Astrocyte of the cerebellum (primary cell): ENCODE data around the gene MGAT5B.
"Not testable (repeated sequence)": the region's sequence is repeated elsewhere in the genome, so short reads cannot be mapped to it uniquely, and the experiment has no call there.

Experiments used
- DNase-seq: peaks from one replicate; pipeline ENCODE4 v3.0.0-alpha.2; 2011; ENCODE audit warnings: low read depth
- H3K4me3 ChIP-seq: 2 replicates; pipeline ENCODE4 v1.5.1; 2011; ENCODE audit warnings: mild to moderate bottlenecking, low read depth, low read length, moderate library complexity
- in situ Hi-C: cut with HindIII; loops from 2 replicates; pipeline ENCODE4 v1.10.0; 2017; ENCODE audit warnings: low sequenced_read_pairs
- TF ChIP-seq, protein P1 (sequence below): IDR thresholded peaks from 2 replicates; pipeline ENCODE4 v1.5.1; 2012; ENCODE audit warnings: low read length, low read depth, moderate library complexity, mild to moderate bottlenecking; ENCODE audit errors: missing control alignments

Gene MGAT5B

DNA sequence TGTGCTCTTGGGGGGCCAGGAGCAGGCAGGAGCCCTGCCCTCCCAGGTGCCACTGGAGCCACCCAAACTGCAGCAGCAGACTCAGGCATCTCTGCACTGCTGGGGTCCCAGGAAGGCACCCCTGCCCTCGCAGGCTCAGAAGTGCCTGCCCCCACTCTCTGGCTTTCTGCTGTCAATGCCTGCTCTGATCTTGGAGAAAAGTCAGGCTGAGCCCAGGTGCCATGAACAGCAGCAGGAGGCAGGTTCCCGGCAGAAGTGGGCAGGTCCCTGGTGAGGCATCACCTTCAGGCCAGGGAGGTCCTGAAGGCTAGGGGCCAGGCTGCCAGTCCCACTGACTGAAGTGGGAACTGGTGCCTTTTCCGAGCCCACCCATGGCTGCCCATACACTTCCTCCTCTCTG, 106.5 kb downstream of the MGAT5B start:
- in situ Hi-C loops, result loop anchor here (5.0 kb wide), 3 partner anchors 52 to 92 kb away; no protein-coding TSS in a partner anchor
- TF ChIP-seq, protein P1, sequence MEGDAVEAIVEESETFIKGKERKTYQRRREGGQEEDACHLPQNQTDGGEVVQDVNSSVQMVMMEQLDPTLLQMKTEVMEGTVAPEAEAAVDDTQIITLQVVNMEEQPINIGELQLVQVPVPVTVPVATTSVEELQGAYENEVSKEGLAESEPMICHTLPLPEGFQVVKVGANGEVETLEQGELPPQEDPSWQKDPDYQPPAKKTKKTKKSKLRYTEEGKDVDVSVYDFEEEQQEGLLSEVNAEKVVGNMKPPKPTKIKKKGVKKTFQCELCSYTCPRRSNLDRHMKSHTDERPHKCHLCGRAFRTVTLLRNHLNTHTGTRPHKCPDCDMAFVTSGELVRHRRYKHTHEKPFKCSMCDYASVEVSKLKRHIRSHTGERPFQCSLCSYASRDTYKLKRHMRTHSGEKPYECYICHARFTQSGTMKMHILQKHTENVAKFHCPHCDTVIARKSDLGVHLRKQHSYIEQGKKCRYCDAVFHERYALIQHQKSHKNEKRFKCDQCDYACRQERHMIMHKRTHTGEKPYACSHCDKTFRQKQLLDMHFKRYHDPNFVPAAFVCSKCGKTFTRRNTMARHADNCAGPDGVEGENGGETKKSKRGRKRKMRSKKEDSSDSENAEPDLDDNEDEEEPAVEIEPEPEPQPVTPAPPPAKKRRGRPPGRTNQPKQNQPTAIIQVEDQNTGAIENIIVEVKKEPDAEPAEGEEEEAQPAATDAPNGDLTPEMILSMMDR, result no peak
- DNase-seq, result no peak
- H3K4me3 ChIP-seq, result no peak overlapping the region

DNA sequence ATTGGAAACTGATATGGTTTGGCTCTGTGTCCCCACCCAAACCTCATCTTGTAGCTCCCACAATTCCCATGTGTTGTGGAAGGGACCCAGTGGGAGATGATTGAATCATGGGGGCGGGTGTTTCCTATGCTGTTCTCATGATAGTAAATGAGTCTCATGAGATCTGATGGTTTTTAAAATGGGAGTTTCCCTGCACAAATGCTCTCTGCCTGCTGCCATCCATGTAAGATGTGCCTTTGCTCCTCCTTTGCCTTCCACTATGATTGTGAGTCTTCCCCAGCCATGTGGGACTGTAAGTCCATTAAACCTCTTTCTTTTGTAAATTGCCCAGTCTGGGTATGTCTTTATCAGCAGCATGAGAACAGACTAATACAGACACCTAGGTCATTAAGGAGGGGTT, 109.8 kb downstream of the MGAT5B start:
- DNase-seq, H3K4me3 ChIP-seq: not testable (repeated sequence)
- in situ Hi-C loops, result loop anchor here (5.0 kb wide), 3 partner anchors 54 to 96 kb away; no protein-coding TSS in a partner anchor

DNA sequence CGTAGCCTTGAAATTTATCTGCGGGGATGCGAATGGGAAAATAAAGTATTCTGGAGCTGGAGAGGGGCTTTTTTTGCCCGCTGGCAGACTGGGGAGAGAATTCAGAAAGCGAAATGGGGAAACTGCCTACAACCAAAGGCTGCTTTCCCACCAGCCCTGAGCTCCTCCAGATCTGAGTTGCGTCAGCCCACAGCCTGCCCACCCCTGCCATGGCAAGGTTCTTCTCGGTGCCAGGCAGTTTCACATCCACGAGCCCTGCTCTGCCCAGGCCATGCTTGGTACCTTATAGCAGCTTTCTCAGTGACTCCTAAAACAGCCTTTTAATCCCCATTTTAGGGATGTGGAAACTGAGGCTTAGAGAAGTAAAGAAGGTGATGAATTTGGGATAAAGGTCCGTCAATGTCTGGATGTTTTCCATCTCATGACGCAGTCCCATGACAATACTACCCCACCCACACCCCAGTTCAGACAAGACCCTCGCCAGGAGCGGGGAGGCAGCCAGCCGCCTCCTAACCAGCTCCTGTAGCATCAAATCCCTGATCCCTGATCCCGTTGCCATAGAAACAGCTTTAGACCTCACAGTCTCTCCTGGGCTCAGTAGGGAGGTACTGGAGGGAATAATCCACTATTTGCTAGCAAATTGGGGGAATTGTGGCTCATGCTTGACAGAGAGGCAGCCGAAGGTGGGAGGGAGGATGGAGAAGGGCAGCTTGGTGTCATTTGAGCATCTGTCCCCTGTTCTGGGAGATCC, 113.5 kb downstream of the MGAT5B start:
- H3K4me3 ChIP-seq, result no peak overlapping the region
- in situ Hi-C loops, result no loop called here
- no peak for DNase-seq

DNA sequence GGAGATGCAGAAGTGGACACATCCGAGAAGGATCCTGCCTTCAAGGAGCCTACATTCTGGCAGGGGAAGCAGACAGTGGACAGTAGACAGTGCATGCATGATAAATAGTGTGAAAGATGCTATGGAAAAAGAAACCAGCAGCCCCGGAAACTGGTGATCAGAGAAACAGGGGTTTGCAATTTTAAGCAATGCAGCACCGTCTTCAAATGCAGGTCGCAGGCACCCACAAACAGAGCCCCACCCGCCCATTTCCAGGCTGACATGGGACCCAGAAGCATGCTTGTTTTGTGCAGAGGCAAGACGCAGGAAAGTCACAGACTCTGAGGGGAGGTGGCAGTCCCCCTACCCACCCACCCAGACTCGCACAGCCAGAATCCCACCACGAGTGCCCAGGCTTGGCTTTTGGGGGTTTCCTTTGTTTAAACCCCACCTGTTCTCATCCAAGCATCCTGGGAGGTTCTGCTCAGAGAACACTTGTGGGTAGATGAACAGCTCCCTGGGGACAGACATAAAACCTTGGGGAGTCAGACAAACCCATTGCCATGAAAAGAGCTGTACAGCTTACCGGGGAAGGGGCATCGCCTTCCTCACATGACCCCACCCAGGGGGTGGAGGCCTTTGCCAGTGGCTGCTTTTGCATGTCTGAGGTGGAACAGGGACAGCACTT, 114.3 kb downstream of the MGAT5B start:
- in situ Hi-C loops, result no loop called here
- H3K4me3 ChIP-seq, result no peak overlapping the region
- TF ChIP-seq, protein P1, result no peak
- no peak for DNase-seq

More for the DNA sequence above, 113.5 kb downstream of the MGAT5B start:
- TF ChIP-seq, protein P1, result no peak

DNA sequence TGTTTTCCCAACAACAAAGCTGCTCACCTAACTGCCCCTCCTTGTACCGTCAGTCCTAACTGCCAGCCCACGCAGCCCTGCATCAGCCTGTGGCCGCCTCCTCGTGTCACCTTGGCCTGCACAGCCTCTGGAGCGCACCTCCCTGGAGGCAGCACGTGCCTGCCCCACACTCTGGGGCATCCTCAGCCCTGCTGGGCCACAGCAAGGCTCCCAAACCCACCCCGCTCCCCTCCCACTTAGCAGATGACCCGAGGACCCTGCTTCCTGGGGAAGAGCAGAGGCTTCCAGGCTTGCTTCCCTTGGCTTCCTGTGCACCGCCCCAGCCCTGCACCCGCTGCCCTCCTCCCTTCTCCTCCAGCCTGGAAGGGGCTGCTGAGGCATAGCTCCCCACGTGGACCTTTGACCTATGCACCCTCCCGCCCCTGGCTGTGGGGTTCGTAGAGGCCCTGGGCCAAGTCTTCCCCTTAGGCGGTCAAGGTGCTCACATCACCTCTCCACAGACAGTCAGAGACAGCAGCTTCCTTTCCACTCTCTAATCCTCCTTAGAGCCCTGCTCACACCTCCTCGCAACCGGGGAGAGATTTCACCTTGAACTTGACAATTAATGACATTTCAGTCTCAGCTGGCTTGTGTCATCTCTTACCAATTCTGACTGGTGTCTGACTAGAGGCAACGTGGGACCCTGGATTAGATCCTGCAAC, 115.0 kb downstream of the MGAT5B start:
- no peak overlapping the region for H3K4me3 ChIP-seq
- in situ Hi-C loops, result no loop called here
- TF ChIP-seq, protein P1, result no peak
- DNase-seq, result no peak

DNA sequence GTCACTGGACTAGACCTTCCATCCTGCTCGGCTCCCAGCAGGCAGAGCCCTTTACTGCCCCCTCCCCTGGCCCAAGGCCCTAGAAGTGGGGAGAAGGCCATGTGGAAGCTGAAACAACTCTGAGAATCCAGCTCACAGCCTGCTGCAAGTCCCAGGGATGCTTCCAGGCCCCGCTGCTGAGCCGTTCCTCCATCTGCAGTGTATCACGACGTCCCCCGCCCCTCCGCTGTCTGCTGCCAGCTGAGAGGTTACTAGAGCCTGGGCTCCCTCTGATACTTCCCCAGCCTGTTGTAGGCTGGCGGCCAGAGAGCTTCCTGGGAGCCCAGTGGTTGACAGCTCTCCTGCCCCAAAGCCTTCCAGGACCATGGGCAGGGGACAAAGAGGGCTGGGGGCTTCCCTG, 118.2 kb downstream of the MGAT5B start:
- TF ChIP-seq, protein P1, result no peak
- no peak for DNase-seq
- in situ Hi-C loops, result no loop called here
- no peak overlapping the region for H3K4me3 ChIP-seq
